K562 (cell line): ENCODE data around the gene ZFAND3. TPM values are rescaled to one million over a fixed set of nuclear protein-coding genes. Genes with fewer than 3 reads are reported as not detected.

Experiments used
- ATAC-seq: fragments of 200-7000 bp; cut with Tn5 transposase; 3 replicates; pipeline ENCODE4 v1.9.1; 2020; ENCODE audit warnings: moderate library complexity
- BruUV-seq: library from RNA; stranded (reverse); fragments of 400-500 nt; replicated peaks from 2 replicates; lab custom pipeline; 2021; lab: Mats Ljungman, UMichigan
- CTCF ChIA-PET: fragments of 300-600 bp; formaldehyde crosslinking; extraction: SDS; loops from one replicate; lab custom pipeline; 2021; ENCODE audit warnings: low intra/inter-chr PET ratio; lab: Yijun Ruan, JAX
- POLR2A ChIA-PET: fragments of 300-600, 350-650 bp; sonication (Branson Sonifier 250); formaldehyde crosslinking; extraction: SDS; loops from one replicate; lab custom pipeline; 2021; ENCODE audit warnings: antibody characterized with exemption, inconsistent platforms; lab: Yijun Ruan, JAX
- DNase-seq, 4 experiments: peaks; one replicate each; pipeline versions ENCODE4 v3.0.0 to v3.0.0-alpha.2; 2011 to 2018; ENCODE audit warnings: low spot score in 3 of 4, mixed read lengths in 3 of 4; ENCODE audit errors: extremely low read depth in 1 of 4
- FAIRE-seq: peaks from 2 replicates; lab custom pipeline; 2011; peaks lifted over from hg19 to GRCh38; lab: Jason Lieb, UNC
- H2AFZ ChIP-seq: 2 replicates; pipeline ENCODE4 v1.6.0; 2011; ENCODE audit warnings: low read depth, low read length, control low read depth, inconsistent platforms
- H3K27ac ChIP-seq: fragments of 200-600 bp; 3 replicates; pipeline ENCODE4 v1.8.0; 2011; ENCODE audit warnings: low read depth, mild to moderate bottlenecking, control low read depth, inconsistent platforms, low read length, moderate library complexity, mixed read lengths; ENCODE audit errors: extremely low read depth
- H3K27me3 ChIP-seq, 2 experiments: fragments of 300-600 bp in 1 of 2; 2 replicates in 1 of 2; 3 replicates in 1 of 2; pipeline versions ENCODE4 v1.6.0 to v1.8.0; 2011; ENCODE audit warnings: inconsistent platforms in 2 of 2, low read length in 2 of 2, mild to moderate bottlenecking in 1 of 2, mixed read lengths in 1 of 2, moderate library complexity in 1 of 2; ENCODE audit not compliant: control insufficient read depth in 2 of 2, insufficient read depth in 2 of 2
- H3K36me3 ChIP-seq: fragments of 300-600 bp; 3 replicates; pipeline ENCODE4 v1.8.0; 2011; ENCODE audit warnings: mild to moderate bottlenecking, low read length, inconsistent platforms; ENCODE audit not compliant: control insufficient read depth, insufficient read depth
- H3K4me1 ChIP-seq, 2 experiments: fragments of 200-600 bp in 1 of 2; replicated peaks in 1 of 2; 2 replicates in 1 of 2; 3 replicates in 1 of 2; pipeline versions ENCODE4 v1.5.1 to v1.8.0; 2011; ENCODE audit warnings: inconsistent platforms in 2 of 2, low read length in 2 of 2, mild to moderate bottlenecking in 1 of 2, mixed read lengths in 1 of 2, moderate library complexity in 1 of 2; ENCODE audit not compliant: control insufficient read depth in 2 of 2, insufficient read depth in 2 of 2
- H3K4me2 ChIP-seq: 2 replicates; pipeline ENCODE4 v1.6.1; 2011; ENCODE audit warnings: low read length, control low read depth, inconsistent platforms, mixed read lengths; ENCODE audit not compliant: insufficient read depth
- H3K4me3 ChIP-seq: fragments of 200-600 bp; sonication (generic), shearing (Covaris generic); 2 replicates; pipeline ENCODE4 v1.5.1; 2016; ENCODE audit warnings: control low read depth, inconsistent platforms
- H3K79me2 ChIP-seq: fragments of 200-600 bp; 3 replicates; pipeline ENCODE4 v1.8.0; 2011; ENCODE audit warnings: low read length, inconsistent platforms; ENCODE audit not compliant: control insufficient read depth, insufficient read depth
- H3K9ac ChIP-seq, 2 experiments: 2 replicates each; pipeline versions ENCODE4 v1.6.0 to v1.6.1; 2011; ENCODE audit warnings: low read depth in 2 of 2, low read length in 2 of 2, control low read depth in 1 of 2, inconsistent platforms in 1 of 2, mild to moderate bottlenecking in 1 of 2, mixed read lengths in 1 of 2; ENCODE audit not compliant: insufficient read depth in 1 of 2
- H3K9me1 ChIP-seq: one replicate; pipeline ENCODE4 v1.6.0; 2011; ENCODE audit warnings: inconsistent platforms, mild to moderate bottlenecking, low read length, moderate library complexity; ENCODE audit not compliant: control insufficient read depth, insufficient read depth
- H3K9me3 ChIP-seq: replicated peaks from 2 replicates; pipeline ENCODE4 v1.5.1; 2011; ENCODE audit warnings: low read depth, low read length, inconsistent platforms; ENCODE audit not compliant: control insufficient read depth, insufficient read depth
- H4K20me1 ChIP-seq: replicated peaks from 2 replicates; pipeline ENCODE4 v1.6.1; 2011; ENCODE audit warnings: low read length, inconsistent platforms, mixed read lengths; ENCODE audit not compliant: control insufficient read depth, insufficient read depth
- C11orf30 ChIP-seq: fragments of 450-650 bp; IDR thresholded peaks from 2 replicates; pipeline ENCODE4 v1.6.1; 2016; ENCODE audit warnings: low read depth, mild to moderate bottlenecking
- FOXJ3 ChIP-seq: sonication (generic); formaldehyde crosslinking; IDR thresholded peaks from 2 replicates; pipeline ENCODE4 v1.4.0; 2020; ENCODE audit warnings: mild to moderate bottlenecking, missing genetic modification reagents
- GATA2 ChIP-seq: sonication (generic); formaldehyde crosslinking; IDR thresholded peaks from 2 replicates; pipeline ENCODE4 v1.4.0; 2020; ENCODE audit warnings: mild to moderate bottlenecking, missing genetic modification reagents
- HLTF ChIP-seq: fragments of 450-650 bp; IDR thresholded peaks from 2 replicates; pipeline ENCODE4 v1.6.1; 2016
- LARP7 ChIP-seq: fragments of 450-650 bp; IDR thresholded peaks from 2 replicates; pipeline ENCODE4 v1.6.1; 2016
- NFXL1 ChIP-seq: fragments of 450-650 bp; formaldehyde crosslinking; IDR thresholded peaks from 2 replicates; pipeline ENCODE4 v1.4.0; 2021; ENCODE audit warnings: mild to moderate bottlenecking
- NR2C1 ChIP-seq, 2 experiments: fragments of 450-650 bp; IDR thresholded peaks; 2 replicates each; pipeline ENCODE4 v1.6.1; 2017; ENCODE audit warnings: mild to moderate bottlenecking in 2 of 2, antibody characterized with exemption in 1 of 2, inconsistent platforms in 1 of 2, missing compliant biosample characterization in 1 of 2, missing genetic modification characterization in 1 of 2
- POLR3A ChIP-seq: IDR thresholded peaks from 2 replicates; pipeline ENCODE4 v1.6.1; 2011; ENCODE audit warnings: borderline replicate concordance, mild to moderate bottlenecking, moderate library complexity; ENCODE audit not compliant: insufficient read length, insufficient read depth; ENCODE audit errors: extremely low read depth
- STAT5B ChIP-seq: fragments of 250-450 bp; sonication (Bioruptor Pico); IDR thresholded peaks from 2 replicates; pipeline ENCODE4 v1.8.0; 2021; ENCODE audit warnings: mild to moderate bottlenecking, inconsistent platforms
- TARDBP ChIP-seq: fragments of 450-650 bp; IDR thresholded peaks from 2 replicates; pipeline ENCODE4 v1.6.1; 2016
- ZFP1 ChIP-seq: fragments of 450-650 bp; formaldehyde crosslinking; IDR thresholded peaks from 2 replicates; pipeline ENCODE4 v1.4.0; 2020; ENCODE audit warnings: mild to moderate bottlenecking, mixed read lengths
- ZNF316 ChIP-seq: fragments of 450-650 bp; IDR thresholded peaks from 2 replicates; pipeline ENCODE4 v1.6.1; 2016
- in situ Hi-C: fragments of 300-500 bp; cut with MboI; formaldehyde crosslinking; loops from 4 replicates; pipeline ENCODE4 v1.15.0; 2018; ENCODE audit warnings: inconsistent platforms, mixed read lengths
- intact Hi-C: fragments of 100-400 bp; cut with micrococcal nuclease; formaldehyde crosslinking; loops from 2 replicates; pipeline ENCODE4 v1.14.2; 2022
- polyA plus RNA-seq, 8 experiments: library from polyadenylated mRNA; depleted of rRNA in 4 of 8; stranded (reverse) in 5 of 8; unstranded in 3 of 8; fragments of >200 nt; fragmentation: Nextera tagmentation in 2 of 8; fragmentation: Illumina TruSeq in 1 of 8; extraction: Ambion mirVana in 2 of 8; extraction: Trizol in 1 of 8; gene quantifications; 2 replicates each; pipeline versions ENCODE4 v1.2.1 to v1.2.3, GENCODE V29; 2011 to 2014; ENCODE audit warnings: inconsistent platforms in 1 of 8, missing spikeins in 1 of 8
- total RNA-seq, 7 experiments: library from RNA; depleted of rRNA in 6 of 7; stranded (reverse); fragments of >200 nt in 6 of 7; fragmentation: Illumina TruSeq in 2 of 7; extraction: Trizol in 2 of 7; gene quantifications; 2 replicates each; pipeline versions ENCODE4 v1.2.1 to v1.2.3, GENCODE V29; 2011 to 2021; ENCODE audit warnings: low replicate concordance in 1 of 7
- TF ChIP-seq, protein P1 (sequence below): fragments of 450-650 bp; formaldehyde crosslinking; IDR thresholded peaks from 2 replicates; pipeline ENCODE4 v1.4.0; 2020; ENCODE audit warnings: mild to moderate bottlenecking

ZFAND3 gene
- total and polyA plus RNA-seq, 9 of the 15 experiments (the other 6 are each of a cell fraction or from before 2014, with no cell fraction given), result 0.81 to 26.6 (median 11.8) TPM

DNA sequence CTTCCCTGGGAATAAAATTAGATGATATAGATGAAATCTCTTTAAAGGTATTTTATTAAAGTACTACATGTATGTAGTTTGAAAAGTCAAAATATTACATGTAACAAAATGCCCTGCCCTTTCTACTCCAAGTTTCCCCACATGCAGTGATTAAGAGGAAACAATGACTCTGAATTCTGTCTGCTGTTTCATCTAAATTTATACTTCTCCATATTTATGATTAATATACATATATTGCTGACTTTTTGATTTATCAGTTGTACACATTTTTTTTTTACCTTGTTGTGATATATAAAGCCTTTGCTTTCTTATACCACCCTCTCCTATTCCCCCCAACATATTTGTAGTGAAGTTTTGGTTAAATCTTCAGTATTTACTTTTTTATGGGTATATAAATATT, 127.9 kb downstream of the ZFAND3 start:
- Histone ChIP-seq H2AFZ (no peak overlapping the region), H3K9me1 (no peaks in the 10 kb centered on the region)
- DNase-seq, result no peak
- POLR2A ChIA-PET, result interaction anchor here (0.6 to 1.1 kb wide), 4 partner anchors 11 to 737 kb away, joined by 3 read pairs; no protein-coding TSS in a partner anchor
- FAIRE-seq, result no peak
- intact Hi-C loops, result no loop called here
- CTCF ChIA-PET, result interaction anchor here (0.6 kb wide), 1 partner anchor 1170 kb away, joined by 3 read pairs; no protein-coding TSS in a partner anchor
- TF ChIP-seq FOXJ3 (CRISPR knock-in tag), result no peak
- TF ChIP-seq, protein P1, sequence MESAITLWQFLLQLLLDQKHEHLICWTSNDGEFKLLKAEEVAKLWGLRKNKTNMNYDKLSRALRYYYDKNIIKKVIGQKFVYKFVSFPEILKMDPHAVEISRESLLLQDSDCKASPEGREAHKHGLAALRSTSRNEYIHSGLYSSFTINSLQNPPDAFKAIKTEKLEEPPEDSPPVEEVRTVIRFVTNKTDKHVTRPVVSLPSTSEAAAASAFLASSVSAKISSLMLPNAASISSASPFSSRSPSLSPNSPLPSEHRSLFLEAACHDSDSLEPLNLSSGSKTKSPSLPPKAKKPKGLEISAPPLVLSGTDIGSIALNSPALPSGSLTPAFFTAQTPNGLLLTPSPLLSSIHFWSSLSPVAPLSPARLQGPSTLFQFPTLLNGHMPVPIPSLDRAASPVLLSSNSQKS, result no peak
- no peak for TF ChIP-seq STAT5B (CRISPR knock-in tag)
- no peak for TF ChIP-seq NFXL1 (CRISPR knock-in tag)
- no peak for TF ChIP-seq POLR3A
- no peak for TF ChIP-seq GATA2 (CRISPR knock-in tag)
- TF ChIP-seq HLTF, result no peak
- TF ChIP-seq C11orf30, result peak; percentile 19; the same call in 1 of the 2 replicates
- peak; percentile 51 for TF ChIP-seq ZNF316
- TF ChIP-seq LARP7, result no peak
- no peak for TF ChIP-seq TARDBP
- TF ChIP-seq ZFP1 (CRISPR knock-in tag), result no peak
- TF ChIP-seq NR2C1 (IDR thresholded peaks at IDR 0.05), result no peak
- no peak for TF ChIP-seq NR2C1 (tag; IDR thresholded peaks at IDR 0.05)
- TF ChIP-seq, all 486 proteins: peak for 2
- no peaks in the 10 kb centered on the region; a peak in 1 of 5 replicates for H3K4me1 ChIP-seq
- 0 out of 3 replicates have a peak, but pooled peaks cover 6% of the 10 kb centered on the region for H3K79me2 ChIP-seq
- ATAC-seq, result no peak
- no peaks in the 10 kb centered on the region for H3K27me3 ChIP-seq
- no peak overlapping the region for H3K9ac ChIP-seq
- H3K36me3 ChIP-seq, result no peaks in the 10 kb centered on the region
- H3K4me3 ChIP-seq, result no peak overlapping the region
- BruUV-seq, result no TSS peak
- H3K4me2 ChIP-seq, result no peak overlapping the region
- no peak overlapping the region for H3K27ac ChIP-seq
- H3K9me3 ChIP-seq, result no peaks in the 10 kb centered on the region
- peaks cover 11% of the 10 kb centered on the region; the same call in 1 of the 2 replicates for H4K20me1 ChIP-seq
- in situ Hi-C loops, result no loop called here
